Motor neuron (in vitro differentiated cells): ENCODE results near the gene SLC19A2. TPM values are rescaled to one million over a fixed set of nuclear protein-coding genes. Genes with fewer than 3 reads are reported as not detected.
"Not testable (repeated sequence)": the region's sequence is repeated elsewhere in the genome, so short reads cannot be mapped to it uniquely, and the experiment has no call there.

Source experiments
- ATAC-seq, 8 experiments: fragments of 200-7000 bp; cut with Tn5 transposase; replicated peaks in 6 of 8; 2 replicates each; pipeline ENCODE4 v1.8.0; 2021; ENCODE audit warnings: mild to moderate bottlenecking in 8 of 8, moderate library complexity in 8 of 8
- H3K27ac ChIP-seq, 2 donors: fragments of 250-450 bp; sonication (Bioruptor Pico); 2 replicates each; pipeline ENCODE4 v1.9.0; 2021; ENCODE audit warnings: antibody characterized with exemption in 2 of 2, mild to moderate bottlenecking in 2 of 2, moderate library complexity in 1 of 2
- H3K4me1 ChIP-seq, 2 donors: fragments of 250-450 bp; sonication (Bioruptor Pico); replicated peaks in 1 of 2; 2 replicates each; pipeline ENCODE4 v1.6.1; 2021; ENCODE audit warnings: antibody characterized with exemption in 2 of 2, mild to moderate bottlenecking in 2 of 2, moderate library complexity in 1 of 2
- H3K4me3 ChIP-seq, 5 donors: fragments of 250-450 bp; sonication (Bioruptor Pico); 2 replicates each; pipeline ENCODE4 v1.9.0; 2021; ENCODE audit warnings: antibody characterized with exemption in 5 of 5, mild to moderate bottlenecking in 5 of 5, moderate library complexity in 4 of 5
- WGBS, 10 experiments: fragments of 450-650 bp; shearing (Covaris generic); methylation state at CpG; one replicate each; pipeline ENCODE4 v1.0.0; 2022; 5-methylcytosine and 5-hydroxymethylcytosine counted together
- in situ Hi-C, 9 experiments: fragments of 400-800 bp; cut with MboI; loops; one replicate each; pipeline ENCODE4 v1.15.0; 2021; ENCODE audit warnings: low sequenced_read_pairs in 9 of 9, low pct_unique_long_range_greater_than_20kb in 2 of 9; ENCODE audit not compliant: unreplicated experiment in 9 of 9
- total RNA-seq, 8 experiments: library from RNA; unstranded; fragments of 300-600 nt; gene quantifications; 2 replicates each; pipeline versions ENCODE4 v1.2.3 to v1.2.4, GENCODE V29; 2022

Gene SLC19A2
- total RNA-seq, 8 experiments from 2014 or later, result 8.6 to 20.8 (median 13.5) TPM

DNA sequence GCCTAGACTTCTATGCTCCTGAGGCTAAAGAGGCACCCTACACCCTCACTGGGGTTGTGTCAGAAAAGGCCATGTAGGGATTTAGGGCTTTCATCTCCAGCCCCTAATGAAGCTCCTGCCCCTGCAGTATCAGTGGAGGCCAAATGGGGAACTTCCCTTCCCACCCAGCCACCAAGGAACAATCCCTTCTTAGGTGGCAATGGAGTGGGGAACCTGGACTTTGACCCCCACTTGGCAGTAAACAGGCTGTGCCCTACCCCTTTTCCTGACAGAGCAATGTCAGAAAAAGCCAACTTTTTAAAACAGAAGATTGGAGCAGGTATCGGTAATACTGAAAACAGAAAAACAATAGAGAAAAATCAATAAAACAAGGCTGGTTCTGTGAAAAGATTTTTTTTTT lies 35.5 kb upstream of the SLC19A2 start:
- in situ Hi-C loops, result no loop called here
- Histone ChIP-seq H3K27ac (no peak overlapping the region), H3K4me3 (no peak overlapping the region), H3K4me1 (no peaks in the 10 kb centered on the region)
- WGBS, 10 experiments, result 78 to 100% (median 100%) methylated on average over 1 of the region's 1 CpG; no CpG with 5 or more reads in 3 of the 10 experiments
- ATAC-seq, result no peak

DNA sequence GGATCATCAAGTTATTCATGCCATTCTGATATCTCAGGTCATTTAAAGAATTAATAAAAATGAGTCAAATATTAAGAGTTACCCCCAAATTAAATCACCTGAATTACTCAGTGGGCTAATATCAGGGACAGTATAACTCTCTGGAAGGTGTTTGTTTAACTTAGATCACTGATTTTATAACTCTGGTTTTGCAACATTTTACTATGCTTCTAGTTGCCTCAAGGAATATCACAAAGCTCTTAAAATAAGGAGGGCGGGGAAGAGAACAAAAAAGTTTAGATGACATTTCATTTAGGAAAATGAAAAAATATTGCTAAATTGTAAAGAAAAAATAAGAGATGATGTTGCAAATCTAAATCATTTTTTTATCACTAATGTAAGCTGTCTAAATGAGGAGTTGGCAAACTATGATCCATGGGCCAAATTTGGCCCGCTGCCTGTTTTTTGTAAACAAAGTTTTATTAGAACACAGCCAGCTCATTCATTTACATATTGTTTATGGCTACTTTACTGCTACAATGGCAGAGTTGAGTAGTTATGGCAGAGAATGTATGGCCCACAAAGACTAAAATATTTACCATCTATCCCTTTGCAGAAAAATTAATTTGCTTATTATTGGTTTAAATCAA lies 31.9 kb upstream of the SLC19A2 start:
- no peak for ATAC-seq
- Histone ChIP-seq H3K4me3 (no peak overlapping the region), H3K27ac (no peak overlapping the region), H3K4me1 (no peaks in the 10 kb centered on the region)
- in situ Hi-C loops, result no loop called here
- WGBS, 10 experiments, result 38 to 100% (median 88%) methylated on average over 1 to 2 of the region's 2 CpGs

DNA sequence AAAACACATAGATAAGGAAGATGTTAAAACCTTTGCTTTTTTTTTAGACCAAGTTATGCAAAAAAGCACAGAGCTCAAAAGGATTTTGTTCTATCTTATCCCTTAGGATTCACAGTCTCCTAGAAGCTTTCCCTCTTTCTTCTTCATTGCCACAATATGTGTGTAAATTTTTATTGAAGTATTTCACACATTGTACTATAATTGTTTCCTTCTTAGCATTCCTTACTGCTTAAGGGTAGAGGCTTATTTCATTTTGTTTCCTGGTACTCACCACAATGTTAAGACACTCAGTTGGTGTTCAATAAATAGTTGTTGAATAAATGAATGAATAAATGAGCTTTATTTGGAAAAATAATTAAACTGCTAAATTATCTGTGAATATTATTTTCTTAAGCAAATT lies 29.9 kb upstream of the SLC19A2 start:
- no peak overlapping the region for H3K4me3 ChIP-seq
- no peaks in the 10 kb centered on the region for H3K4me1 ChIP-seq
- in situ Hi-C loops, result no loop called here
- H3K27ac ChIP-seq, result no peak overlapping the region
- no peak for ATAC-seq

DNA sequence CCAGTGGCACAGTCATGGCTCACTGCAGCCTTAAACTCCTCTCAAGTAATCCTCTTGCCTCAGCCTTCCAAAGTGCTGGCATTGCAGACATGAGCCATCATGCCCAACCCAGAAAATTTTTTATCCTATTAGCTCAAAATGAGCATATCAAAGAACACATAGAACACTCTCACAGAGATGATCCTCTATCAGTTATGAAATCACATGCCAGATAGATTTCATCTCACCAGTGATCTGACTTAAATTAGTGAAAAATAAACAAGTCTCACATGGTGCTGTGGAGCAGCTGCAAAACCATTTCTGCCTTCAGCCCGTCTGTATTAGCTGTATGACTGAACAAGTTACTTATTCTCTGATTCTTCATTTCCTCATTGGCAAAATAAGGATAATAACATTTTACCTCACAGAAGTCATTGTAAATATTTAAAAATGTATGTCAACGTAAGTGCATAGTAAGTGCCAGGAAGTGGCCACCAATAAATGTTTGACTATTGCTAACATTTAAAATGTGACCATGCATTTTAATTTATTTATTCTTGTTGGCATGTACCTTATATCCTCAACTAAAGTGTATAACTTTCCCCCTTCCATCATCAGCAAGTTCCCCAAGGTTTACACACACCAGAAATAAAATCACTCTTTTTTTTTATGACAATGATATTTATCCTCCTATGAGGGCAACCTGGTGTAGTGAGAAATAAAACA lies 29.0 kb upstream of the SLC19A2 start:
- in situ Hi-C loops, result no loop called here
- ATAC-seq, result no peak

DNA sequence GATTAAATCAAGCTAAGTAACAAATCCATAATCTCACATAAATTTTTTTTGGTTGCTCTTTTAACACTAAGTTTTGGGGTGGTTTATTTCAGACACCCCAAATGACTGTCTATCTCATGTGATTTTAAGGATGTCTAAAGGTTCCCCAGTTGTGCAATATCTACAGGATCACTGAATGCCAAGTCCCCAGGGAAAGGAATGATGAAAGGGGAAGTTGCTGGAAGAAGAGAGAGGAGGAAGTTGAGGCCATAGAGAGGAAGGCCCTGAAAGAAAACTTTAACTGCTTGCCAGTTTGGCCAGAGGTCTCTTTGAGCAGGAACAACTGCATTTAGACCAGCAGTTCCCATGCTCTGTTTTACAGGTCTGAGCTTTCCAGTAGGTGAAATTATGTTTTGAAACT lies 27.5 kb upstream of the SLC19A2 start:
- in situ Hi-C loops, result no loop called here
- ATAC-seq, result no peak
- no peak overlapping the region for H3K27ac ChIP-seq
- H3K4me1 ChIP-seq, result no peaks in the 10 kb centered on the region
- no peak overlapping the region for H3K4me3 ChIP-seq

More for the DNA sequence above, 29.0 kb upstream of the SLC19A2 start:
- Histone ChIP-seq H3K27ac (no peak overlapping the region), H3K4me1 (no peaks in the 10 kb centered on the region), H3K4me3 (no peak overlapping the region)
- 29 to 100% (median 71%) methylated on average over 1 to 2 of the region's 2 CpGs; no CpG with 5 or more reads in 1 of the 10 experiments for WGBS, 10 experiments

DNA sequence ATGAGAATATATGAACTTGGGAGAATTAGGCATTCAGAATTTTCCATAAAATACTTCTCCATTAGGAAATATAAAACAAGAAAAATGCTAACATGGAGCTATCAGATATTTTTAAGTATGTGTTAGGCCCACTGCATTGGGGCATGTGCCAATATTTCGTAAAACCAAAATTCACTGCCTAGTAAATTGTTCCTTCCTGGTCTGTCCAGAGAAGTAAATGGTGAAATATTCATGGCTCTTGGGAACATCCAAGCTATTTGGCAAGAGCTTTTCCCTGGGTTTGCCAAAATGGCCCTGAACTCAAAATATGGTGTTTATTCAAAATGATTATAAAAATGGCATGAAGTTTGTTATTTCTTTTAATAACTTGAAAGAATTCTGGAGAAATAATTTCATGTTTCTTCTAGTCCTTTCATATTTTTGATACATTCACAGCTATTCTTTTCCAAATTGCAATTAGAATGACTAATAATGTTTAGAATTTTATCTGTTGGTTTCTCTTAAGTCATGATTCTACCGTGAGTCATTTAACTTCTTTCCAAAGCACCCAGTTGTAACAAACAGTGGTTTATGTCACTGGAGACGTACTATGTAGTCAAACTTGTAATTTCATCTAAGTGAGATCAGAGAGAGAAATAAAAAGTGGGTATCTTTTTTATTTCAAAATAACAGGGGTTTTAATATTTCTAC lies 25.7 kb upstream of the SLC19A2 start:
- H3K27ac ChIP-seq, result no peak overlapping the region
- WGBS, 10 experiments, result 0 to 98% (median 89%) methylated on average over 2 to 3 of the region's 3 CpGs
- H3K4me3 ChIP-seq, result no peak overlapping the region
- H3K4me1 ChIP-seq, result no peaks in the 10 kb centered on the region
- in situ Hi-C loops, result no loop called here
- peak in 2 of 8 experiments; percentile 56 to 59 for ATAC-seq

DNA sequence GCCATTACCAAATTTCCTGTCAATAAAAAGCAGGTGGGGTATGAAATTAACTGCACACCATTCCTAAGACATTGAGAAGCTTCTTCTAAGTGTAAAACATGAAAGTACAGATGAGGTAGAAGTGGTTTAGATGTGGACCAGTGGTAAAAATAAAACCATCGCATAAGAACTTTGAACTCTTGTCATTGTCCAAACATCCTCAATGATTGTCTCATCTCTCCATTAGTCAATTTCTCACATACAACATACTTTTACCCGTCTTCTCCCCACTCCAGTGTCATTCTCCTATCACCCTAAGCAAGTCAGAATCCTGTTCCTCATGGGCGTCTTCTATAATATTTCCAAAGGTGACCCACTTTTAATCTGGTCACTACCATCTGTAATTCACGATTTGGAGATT lies 24.3 kb upstream of the SLC19A2 start:
- Histone ChIP-seq H3K4me1 (no peaks in the 10 kb centered on the region), H3K27ac (no peak overlapping the region), H3K4me3 (no peak overlapping the region)
- in situ Hi-C loops, result no loop called here
- no peak for ATAC-seq
- 42 to 87% (median 78%) methylated on average over 1 to 4 of the region's 4 CpGs for WGBS, 10 experiments

DNA sequence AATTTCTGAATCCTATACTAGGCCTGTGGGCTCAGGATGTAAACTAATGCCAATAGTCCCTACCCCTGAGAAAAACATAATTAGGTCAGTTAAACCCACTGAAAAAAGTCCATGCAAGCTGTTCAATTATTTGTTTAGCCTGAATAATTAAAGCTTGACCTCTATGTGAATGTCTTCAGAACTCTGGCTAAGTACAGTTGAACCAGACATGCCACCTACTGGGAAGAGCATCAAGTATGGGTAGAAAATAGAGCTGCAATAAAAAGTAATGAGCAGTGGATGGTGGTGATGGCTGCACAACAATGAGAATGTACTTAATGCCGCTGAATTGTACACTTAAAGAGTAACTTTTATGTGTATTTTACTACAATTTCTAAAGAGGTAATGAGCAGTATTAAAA lies 23.6 kb upstream of the SLC19A2 start:
- Histone ChIP-seq H3K4me1 (no peaks in the 10 kb centered on the region), H3K27ac (no peak overlapping the region), H3K4me3 (no peak overlapping the region)
- ATAC-seq, result peak in 2 of 8 experiments; percentile 29 to 68
- WGBS, 10 experiments, result 67 to 100% (median 93%) methylated on average over 1 of the region's 1 CpG; no CpG with 5 or more reads in 2 of the 10 experiments
- in situ Hi-C loops, result no loop called here

DNA sequence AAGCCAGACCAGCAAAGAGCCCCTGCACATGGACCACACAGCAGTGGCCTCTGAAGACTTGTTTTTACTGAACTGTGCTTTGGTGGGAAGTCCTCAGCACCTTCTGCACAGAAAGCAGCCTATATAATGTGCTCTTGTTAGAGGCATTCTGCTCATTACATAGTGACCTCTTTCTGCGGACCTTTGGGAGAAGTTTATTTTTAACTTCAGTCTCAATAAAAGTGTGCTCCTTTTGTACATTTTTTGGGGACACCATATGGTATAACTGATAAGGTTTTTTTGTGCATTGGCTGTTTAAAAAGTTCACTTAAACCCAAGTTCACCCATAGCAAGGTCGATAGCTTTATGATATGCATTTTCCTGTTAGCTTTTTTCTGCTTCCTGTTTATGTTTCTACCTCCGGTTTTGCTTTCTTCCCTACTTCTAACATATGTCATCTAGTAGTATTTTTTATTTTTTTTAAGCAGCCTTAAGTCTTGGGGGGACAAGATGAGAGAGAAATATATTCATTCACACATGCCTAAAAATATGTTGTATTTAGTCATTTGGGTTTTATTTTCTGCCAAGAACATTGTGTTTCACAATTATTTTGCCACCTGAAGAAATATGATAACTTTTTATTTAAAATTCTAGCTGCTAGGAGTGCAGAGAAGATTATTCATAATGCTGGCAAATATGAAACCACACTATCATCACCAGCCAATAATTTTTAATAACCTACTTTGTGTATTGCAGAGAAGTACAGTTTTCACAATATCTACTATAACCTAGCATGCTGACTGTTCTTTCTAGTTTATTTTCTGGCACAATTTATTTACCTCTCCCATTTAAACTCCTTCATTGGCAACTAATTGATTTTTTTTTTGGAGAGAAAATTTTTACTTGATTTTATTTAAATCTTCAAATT lies 22.9 kb upstream of the SLC19A2 start:
- Histone ChIP-seq H3K4me1 (no peaks in the 10 kb centered on the region), H3K27ac (no peak overlapping the region), H3K4me3 (no peak overlapping the region)
- in situ Hi-C loops, result no loop called here
- 6 to 85% (median 66%) methylated on average over 2 to 3 of the region's 3 CpGs for WGBS, 10 experiments
- ATAC-seq, result no peak

DNA sequence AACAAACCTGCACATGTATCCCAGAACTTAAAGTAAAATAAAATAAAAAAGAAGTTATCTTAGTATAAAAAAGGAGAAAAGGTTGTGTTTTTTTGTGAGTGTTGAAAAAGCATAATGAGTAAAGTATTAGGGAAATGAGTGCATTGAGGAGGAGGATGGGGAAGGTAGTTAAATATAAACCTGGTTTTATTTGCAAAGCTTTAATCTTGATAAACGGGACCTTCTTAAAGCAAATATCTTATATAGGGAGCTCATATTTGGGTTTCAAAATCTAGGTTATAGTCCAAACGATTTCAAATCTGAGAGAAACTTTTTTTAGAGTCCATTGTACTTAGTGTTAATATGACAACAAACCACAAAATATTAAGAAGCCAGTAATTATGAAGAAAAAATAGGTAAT lies 21.7 kb upstream of the SLC19A2 start:
- Histone ChIP-seq H3K4me1 (no peaks in the 10 kb centered on the region), H3K27ac (no peak overlapping the region), H3K4me3 (no peak overlapping the region)
- in situ Hi-C loops, result no loop called here
- ATAC-seq, result no peak
- 49 to 90% (median 64%) methylated on average over 2 of the region's 2 CpGs; no CpG with 5 or more reads in 1 of the 10 experiments for WGBS, 10 experiments

DNA sequence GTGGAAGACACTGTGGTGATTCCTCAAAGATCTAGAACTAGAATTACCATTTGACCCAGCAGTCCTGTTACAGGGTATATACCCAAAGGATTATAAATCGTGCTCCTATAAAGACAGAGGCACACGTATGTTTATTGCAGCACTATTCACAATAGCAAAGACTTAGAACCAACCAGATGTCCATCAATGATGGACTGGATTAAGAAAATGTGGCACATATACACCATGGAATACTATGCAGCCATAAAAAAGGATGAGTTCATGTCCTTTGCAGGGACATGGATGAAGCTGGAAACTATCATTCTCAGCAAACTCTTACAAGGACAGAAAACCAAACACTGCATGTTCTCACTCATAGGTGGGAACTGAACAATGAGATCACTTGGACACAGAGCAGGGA lies 17.9 kb upstream of the SLC19A2 start:
- H3K4me3 ChIP-seq, H3K4me1 ChIP-seq, in situ Hi-C loops, H3K27ac ChIP-seq, ATAC-seq: not testable (repeated sequence)
- 86 to 100% (median 94%) methylated on average over 1 to 2 of the region's 2 CpGs; no CpG with 5 or more reads in 6 of the 10 experiments for WGBS, 10 experiments

DNA sequence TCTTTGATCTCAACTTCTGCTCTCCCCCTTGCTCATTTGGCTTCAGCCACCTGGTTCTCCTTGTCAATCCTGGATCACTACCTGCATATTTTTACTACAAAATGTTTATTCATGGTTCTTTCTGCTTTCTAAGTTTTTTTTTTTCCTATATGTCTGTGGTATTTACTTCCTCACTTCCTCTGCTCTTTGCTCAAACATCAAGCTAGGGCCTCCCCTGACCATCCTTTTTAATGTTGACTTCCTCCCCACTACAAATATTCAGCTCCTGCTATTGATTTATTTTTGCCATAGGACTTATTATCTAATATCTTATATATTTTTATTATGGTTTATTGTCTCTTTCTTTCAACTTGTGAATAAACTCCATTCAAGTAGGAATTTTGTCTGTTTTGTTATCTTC lies 14.1 kb upstream of the SLC19A2 start:
- H3K27ac ChIP-seq, result no peak overlapping the region
- no peak overlapping the region for H3K4me3 ChIP-seq
- no peaks in the 10 kb centered on the region for H3K4me1 ChIP-seq
- no peak for ATAC-seq
- in situ Hi-C loops, result no loop called here

DNA sequence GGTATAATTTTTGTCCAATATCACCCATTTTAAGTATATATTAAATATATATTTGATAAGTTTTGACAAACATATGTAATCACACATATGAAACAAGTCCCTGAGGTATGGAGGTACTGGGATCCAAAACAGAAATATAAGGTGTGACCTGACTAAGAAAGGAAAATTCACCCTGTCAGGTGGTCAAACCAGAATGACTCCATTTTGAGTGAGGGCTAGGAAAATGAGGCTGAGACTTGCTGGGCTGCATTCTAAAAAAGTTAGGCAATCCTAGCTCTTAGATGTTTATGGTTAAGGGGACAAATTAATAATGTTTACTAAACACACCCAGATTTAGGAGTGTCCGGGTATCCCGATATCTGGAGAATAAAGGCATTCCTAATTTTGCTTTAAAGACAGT lies 11.6 kb upstream of the SLC19A2 start:
- WGBS, 10 experiments, result 90 to 100% (median 98%) methylated on average over 2 of the region's 2 CpGs; no CpG with 5 or more reads in 2 of the 10 experiments
- in situ Hi-C loops, result no loop called here
- Histone ChIP-seq H3K4me3 (no peak overlapping the region), H3K27ac (no peak overlapping the region), H3K4me1 (no peaks in the 10 kb centered on the region)
- no peak for ATAC-seq
